Measurements from ENCODE around the gene GATAD2A. TPM values are rescaled to one million over a fixed set of nuclear protein-coding genes. Genes with fewer than 3 reads are reported as not detected.

Gene GATAD2A
- polyA plus RNA-seq, 1 donor (not counting 4 experiments of a cell fraction or from before 2014, with no cell fraction given), result 28.4 TPM

- Histone ChIP-seq H3K4me3 (ENCODE audit: control insufficient read depth in 2 of 3, extremely low read depth in 1 of 3, insufficient read depth in 2 of 3, low read depth in 1 of 3, low read length in 3 of 3) (no peak overlapping the region), H3K9ac (ENCODE audit: control insufficient read depth, extremely low read depth, insufficient read depth, low read length) (no peak overlapping the region), H2AFZ (ENCODE audit: control insufficient read depth, low read length) (no peak overlapping the region), H4K20me1 (ENCODE audit: control insufficient read depth, extremely low read depth, insufficient read depth, low read length) (no peaks in the 10 kb centered on the region), H3K36me3 (ENCODE audit: control insufficient read depth in 2 of 2, extremely low read depth in 1 of 2, insufficient read depth in 2 of 2, low read length in 2 of 2) (peaks cover 29 to 34% of the 10 kb centered on the region in 2 experiments), H3K27me3 (ENCODE audit: control insufficient read depth, extremely low read depth, insufficient read depth, low read length) (no peaks in the 10 kb centered on the region), H3K4me1 (ENCODE audit: control insufficient read depth, extremely low read depth, insufficient read depth, low read length) (peaks cover 32% of the 10 kb centered on the region), H3K4me2 (ENCODE audit: control insufficient read depth, extremely low read depth, insufficient read depth, low read depth, low read length) (no peak overlapping the region), H3K27ac (ENCODE audit: control insufficient read depth, insufficient read depth, low read length) (no peak overlapping the region), H3K9me1 (ENCODE audit: control insufficient read depth, extremely low read depth, insufficient read depth, low read length) (no peaks in the 10 kb centered on the region), H3K9me3 (ENCODE audit: control insufficient read depth, low read depth, low read length) (no peaks in the 10 kb centered on the region), H3K79me2 (ENCODE audit: control insufficient read depth, insufficient read depth, low read length) (peaks cover 52% of the 10 kb centered on the region)
- dilution Hi-C loops (cut with MboI; ENCODE audit: extremely low pct_ligation_motif_present, low sequenced_read_pairs), result no loop called here
- FAIRE-seq (no peak), DNase-seq (ENCODE audit: low read depth, low spot score) (no peak)
- no peak for TF ChIP-seq EZH2 (IDR thresholded peaks at IDR 0.05; ENCODE audit: low read length)
- no peak for TF ChIP-seq CTCF (optimal IDR thresholded peaks at IDR 0.05 in 1 of 3, IDR thresholded peaks at IDR 0.05 in 1 of 3, conservative IDR thresholded peaks at IDR 0.05 in 1 of 3; ENCODE audit: extremely low read depth in 1 of 3, insufficient read depth in 2 of 3, low read length in 3 of 3)
Measured at GRCh38 chr19:19492026-19492610, 86.6 kb downstream of the GATAD2A start.

GRCh38 chr19:19493841-19494546 is 88.5 kb downstream of the GATAD2A start:
- Histone ChIP-seq H3K27ac (ENCODE audit: control insufficient read depth, insufficient read depth, low read length) (no peak overlapping the region), H3K9me3 (ENCODE audit: control insufficient read depth, low read depth, low read length) (no peaks in the 10 kb centered on the region), H3K27me3 (ENCODE audit: control insufficient read depth, extremely low read depth, insufficient read depth, low read length) (no peaks in the 10 kb centered on the region), H4K20me1 (ENCODE audit: control insufficient read depth, extremely low read depth, insufficient read depth, low read length) (no peaks in the 10 kb centered on the region), H3K79me2 (ENCODE audit: control insufficient read depth, insufficient read depth, low read length) (peaks cover 45% of the 10 kb centered on the region), H2AFZ (ENCODE audit: control insufficient read depth, low read length) (no peak overlapping the region), H3K4me3 (ENCODE audit: control insufficient read depth in 2 of 3, extremely low read depth in 1 of 3, insufficient read depth in 2 of 3, low read depth in 1 of 3, low read length in 3 of 3) (no peak overlapping the region), H3K36me3 (ENCODE audit: control insufficient read depth in 2 of 2, extremely low read depth in 1 of 2, insufficient read depth in 2 of 2, low read length in 2 of 2) (peaks cover 33 to 38% of the 10 kb centered on the region in 2 experiments), H3K4me2 (ENCODE audit: control insufficient read depth, extremely low read depth, insufficient read depth, low read depth, low read length) (no peak overlapping the region), H3K4me1 (ENCODE audit: control insufficient read depth, extremely low read depth, insufficient read depth, low read length) (peaks cover 13% of the 10 kb centered on the region), H3K9ac (ENCODE audit: control insufficient read depth, extremely low read depth, insufficient read depth, low read length) (no peak overlapping the region), H3K9me1 (ENCODE audit: control insufficient read depth, extremely low read depth, insufficient read depth, low read length) (no peaks in the 10 kb centered on the region)
- DNase-seq (ENCODE audit: low read depth, low spot score) (no peak), FAIRE-seq (no peak)
- TF ChIP-seq EZH2 (IDR thresholded peaks at IDR 0.05; ENCODE audit: low read length) (no peak), CTCF (optimal IDR thresholded peaks at IDR 0.05 in 1 of 3, IDR thresholded peaks at IDR 0.05 in 1 of 3, conservative IDR thresholded peaks at IDR 0.05 in 1 of 3; ENCODE audit: extremely low read depth in 1 of 3, insufficient read depth in 2 of 3, low read length in 3 of 3) (no peak)
- dilution Hi-C loops (cut with MboI; ENCODE audit: extremely low pct_ligation_motif_present, low sequenced_read_pairs), result no loop called here
